BJ (cell line): ENCODE measurements around the gene MYO18B. TPM values are rescaled to one million over a fixed set of nuclear protein-coding genes. Genes with fewer than 3 reads are reported as not detected.

ENCODE experiments used
- CTCF ChIA-PET: fragments of 350-600 bp; formaldehyde crosslinking; extraction: SDS; loops from one replicate; lab custom pipeline; 2021; ENCODE audit warnings: antibody characterized with exemption, inconsistent platforms; lab: Yijun Ruan, JAX
- POLR2A ChIA-PET: fragments of 300-600 bp; sonication (Branson Sonifier 250); formaldehyde crosslinking; extraction: SDS; loops from one replicate; lab custom pipeline; 2021; ENCODE audit warnings: antibody characterized with exemption; lab: Charles Lee
- DNase-seq: peaks from one replicate; pipeline ENCODE4 v3.0.0-alpha.2; 2011; ENCODE audit warnings: low read depth
- H3K27me3 ChIP-seq: 2 replicates; pipeline ENCODE4 v1.6.0; 2011; ENCODE audit warnings: low read length; ENCODE audit not compliant: control insufficient read depth, insufficient read depth
- H3K36me3 ChIP-seq: 2 replicates; pipeline ENCODE4 v1.5.1; 2011; ENCODE audit warnings: low read length; ENCODE audit not compliant: control insufficient read depth, insufficient read depth
- H3K4me3 ChIP-seq: 2 replicates; pipeline ENCODE4 v1.5.1; 2011; ENCODE audit warnings: low read depth, mild to moderate bottlenecking, control low read depth, low read length
- polyA plus RNA-seq: library from polyadenylated mRNA; depleted of rRNA; stranded (reverse); fragments of >200 nt; gene quantifications from 2 replicates; pipeline ENCODE4 v1.2.3, GENCODE V29; 2011
- TF ChIP-seq, protein P1 (sequence below): IDR thresholded peaks from 2 replicates; pipeline ENCODE4 v1.5.1; 2011; ENCODE audit warnings: low read depth, mild to moderate bottlenecking, control low read depth, inconsistent platforms, low read length, moderate library complexity; ENCODE audit not compliant: insufficient read depth

MYO18B gene
- polyA plus RNA-seq, 1 experiment = not detected

- no peak for DNase-seq
- H3K36me3 ChIP-seq = no peaks in the 10 kb centered on the region
- no peaks in the 10 kb centered on the region for H3K27me3 ChIP-seq
- TF ChIP-seq, protein P1, sequence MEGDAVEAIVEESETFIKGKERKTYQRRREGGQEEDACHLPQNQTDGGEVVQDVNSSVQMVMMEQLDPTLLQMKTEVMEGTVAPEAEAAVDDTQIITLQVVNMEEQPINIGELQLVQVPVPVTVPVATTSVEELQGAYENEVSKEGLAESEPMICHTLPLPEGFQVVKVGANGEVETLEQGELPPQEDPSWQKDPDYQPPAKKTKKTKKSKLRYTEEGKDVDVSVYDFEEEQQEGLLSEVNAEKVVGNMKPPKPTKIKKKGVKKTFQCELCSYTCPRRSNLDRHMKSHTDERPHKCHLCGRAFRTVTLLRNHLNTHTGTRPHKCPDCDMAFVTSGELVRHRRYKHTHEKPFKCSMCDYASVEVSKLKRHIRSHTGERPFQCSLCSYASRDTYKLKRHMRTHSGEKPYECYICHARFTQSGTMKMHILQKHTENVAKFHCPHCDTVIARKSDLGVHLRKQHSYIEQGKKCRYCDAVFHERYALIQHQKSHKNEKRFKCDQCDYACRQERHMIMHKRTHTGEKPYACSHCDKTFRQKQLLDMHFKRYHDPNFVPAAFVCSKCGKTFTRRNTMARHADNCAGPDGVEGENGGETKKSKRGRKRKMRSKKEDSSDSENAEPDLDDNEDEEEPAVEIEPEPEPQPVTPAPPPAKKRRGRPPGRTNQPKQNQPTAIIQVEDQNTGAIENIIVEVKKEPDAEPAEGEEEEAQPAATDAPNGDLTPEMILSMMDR = no peak
- ChIA-PET POLR2A (no interaction called here), CTCF (no interaction called here)
- H3K4me3 ChIP-seq = no peak overlapping the region
These were observed 140.4 kb downstream of the MYO18B start for GRCh38 chr22:25882360-25882759.

DNA sequence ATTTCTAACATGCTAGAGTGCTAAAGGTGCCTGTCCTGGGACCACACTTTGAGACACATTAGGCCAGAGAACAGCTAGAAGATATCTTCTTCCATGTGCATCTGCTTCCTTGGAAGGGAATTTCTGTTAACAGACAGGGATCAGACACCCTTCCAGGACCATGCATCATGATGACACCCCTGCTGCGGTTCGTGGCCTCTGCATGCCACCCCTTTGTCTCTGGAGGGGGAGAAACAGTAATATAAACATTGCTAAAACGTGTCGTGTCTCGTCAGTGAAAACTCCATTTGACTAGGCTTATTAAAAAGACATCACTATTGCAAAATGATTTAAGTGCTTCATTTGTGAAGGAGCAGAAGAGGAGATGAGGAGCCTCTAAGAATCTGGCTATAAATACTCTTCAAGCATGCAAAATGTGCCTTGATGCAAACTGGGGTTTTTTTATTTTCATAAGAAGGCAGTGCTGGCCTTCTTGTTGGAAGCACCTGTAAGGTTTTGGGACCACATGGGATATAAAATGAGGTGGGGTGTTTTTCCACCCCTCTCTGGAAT is 141.6 kb downstream of the MYO18B start:
- Histone ChIP-seq H3K27me3 (no peaks in the 10 kb centered on the region), H3K36me3 (no peaks in the 10 kb centered on the region), H3K4me3 (no peak overlapping the region)
- ChIA-PET POLR2A (no interaction called here), CTCF (no interaction called here)
- DNase-seq = no peak
- TF ChIP-seq, protein P1 = no peak

GRCh38 chr22:25884121-25884520 is 142.1 kb downstream of the MYO18B start:
- H3K27me3 ChIP-seq = no peaks in the 10 kb centered on the region
- no peak for DNase-seq
- ChIA-PET POLR2A (no interaction called here), CTCF (no interaction called here)
- no peaks in the 10 kb centered on the region for H3K36me3 ChIP-seq
- no peak overlapping the region for H3K4me3 ChIP-seq
- TF ChIP-seq, protein P1 = no peak

DNA sequence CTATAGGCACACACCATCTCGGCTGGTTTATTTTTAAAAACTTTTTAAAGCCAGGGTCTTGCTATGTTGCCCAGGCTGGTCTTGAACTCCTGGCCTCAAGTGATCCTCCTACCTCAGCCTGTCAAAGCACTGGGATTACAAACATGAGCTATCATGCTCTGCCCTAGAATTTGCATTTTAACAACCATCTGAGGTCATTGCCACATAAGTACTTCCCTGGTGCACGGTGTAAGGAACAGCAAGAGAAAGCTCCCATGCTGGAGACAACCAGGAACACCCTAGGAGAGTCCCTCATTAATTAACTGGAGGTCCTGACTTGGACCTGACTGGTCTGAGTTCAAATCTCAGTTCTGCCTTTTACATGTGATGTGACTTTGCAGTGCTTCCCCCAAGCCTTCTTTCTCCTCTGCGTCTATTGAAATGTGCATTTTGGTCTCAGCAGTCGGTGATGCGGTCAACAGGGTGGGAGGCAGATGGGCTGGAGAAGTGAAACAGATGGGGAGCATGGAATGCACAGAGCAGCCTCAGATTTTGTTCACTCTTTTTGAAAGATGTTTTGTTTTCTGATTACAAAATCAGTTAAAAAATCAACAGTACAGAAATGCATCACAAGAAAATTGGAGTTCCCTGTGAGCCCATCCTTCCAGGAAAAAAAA is 146.5 kb downstream of the MYO18B start:
- H3K36me3 ChIP-seq = no peaks in the 10 kb centered on the region
- POLR2A ChIA-PET = no interaction called here
- CTCF ChIA-PET = interaction anchor here (0.9 kb wide), 1 partner anchor 23 kb away, joined by 3 read pairs; no protein-coding TSS in a partner anchor
- TF ChIP-seq, protein P1 = no peak
- no peaks in the 10 kb centered on the region for H3K27me3 ChIP-seq
- H3K4me3 ChIP-seq = no peak overlapping the region
- no peak for DNase-seq

GRCh38 chr22:25890651-25891050 is 148.7 kb downstream of the MYO18B start:
- POLR2A ChIA-PET = no interaction called here

More at GRCh38 chr22:25890651-25891050, 148.7 kb downstream of the MYO18B start:
- Histone ChIP-seq H3K4me3 (no peak overlapping the region), H3K27me3 (no peaks in the 10 kb centered on the region), H3K36me3 (no peaks in the 10 kb centered on the region)
- CTCF ChIA-PET = interaction anchor here (1.0 kb wide), 1 partner anchor 358 kb away, joined by 4 read pairs; no protein-coding TSS in a partner anchor
- DNase-seq = no peak
- TF ChIP-seq, protein P1 = no peak
